A549 (cell line): ENCODE data around the gene PTGES3L.
"Not testable (repeated sequence)": the region's sequence is repeated elsewhere in the genome, so short reads cannot be mapped to it uniquely, and the experiment has no call there.

Experiments used
- JUNB ChIP-seq: fragments of >200 bp; sonication (Bioruptor Twin); formaldehyde crosslinking; IDR thresholded peaks from 2 replicates; pipeline ENCODE4 v1.6.1; 2016
- NFE2L2 ChIP-seq: fragments of 150-350 bp; conservative IDR thresholded peaks from 2 replicates; pipeline ENCODE4 v1.6.1; 2014; ENCODE audit warnings: low read length
- NR3C1 ChIP-seq: fragments of >200 bp; sonication (Bioruptor Twin); formaldehyde crosslinking; IDR thresholded peaks from 3 replicates; pipeline ENCODE4 v1.6.1; 2017
- POLR2A ChIP-seq: IDR thresholded peaks from 2 replicates; pipeline ENCODE4 v1.6.1; 2012; ENCODE audit warnings: mild to moderate bottlenecking, low read length
- RAD21 ChIP-seq, 2 experiments: fragments of >200 bp in 1 of 2; sonication (Bioruptor Twin) in 1 of 2; formaldehyde crosslinking in 1 of 2; IDR thresholded peaks in 1 of 2; conservative IDR thresholded peaks in 1 of 2; 2 replicates in 1 of 2; 3 replicates in 1 of 2; pipeline ENCODE4 v1.6.1; 2012 to 2018; ENCODE audit warnings: inconsistent platforms in 1 of 2
- RFX5 ChIP-seq: fragments of 450-650 bp; IDR thresholded peaks from 2 replicates; pipeline ENCODE4 v1.7.1; 2014; ENCODE audit warnings: antibody characterized with exemption, mild to moderate bottlenecking, moderate library complexity
- ZFP36 ChIP-seq: fragments of 450-650 bp; IDR thresholded peaks from 2 replicates; pipeline ENCODE4 v1.6.1; 2014; ENCODE audit warnings: borderline replicate concordance; ENCODE audit not compliant: partially characterized antibody
- TF ChIP-seq, protein P1 (sequence below): fragments of >200 bp; sonication (Bioruptor Twin); formaldehyde crosslinking; IDR thresholded peaks from 3 replicates; pipeline ENCODE4 v1.5.1; 2016
- TF ChIP-seq, protein P2 (sequence below): IDR thresholded peaks from 2 replicates; pipeline ENCODE4 v1.6.1; 2012
- TF ChIP-seq, protein P3 (sequence below): fragments of 150-350 bp; IDR thresholded peaks from 2 replicates; pipeline ENCODE4 v1.6.1; 2014; ENCODE audit warnings: low read depth, mild to moderate bottlenecking, low read length

DNA sequence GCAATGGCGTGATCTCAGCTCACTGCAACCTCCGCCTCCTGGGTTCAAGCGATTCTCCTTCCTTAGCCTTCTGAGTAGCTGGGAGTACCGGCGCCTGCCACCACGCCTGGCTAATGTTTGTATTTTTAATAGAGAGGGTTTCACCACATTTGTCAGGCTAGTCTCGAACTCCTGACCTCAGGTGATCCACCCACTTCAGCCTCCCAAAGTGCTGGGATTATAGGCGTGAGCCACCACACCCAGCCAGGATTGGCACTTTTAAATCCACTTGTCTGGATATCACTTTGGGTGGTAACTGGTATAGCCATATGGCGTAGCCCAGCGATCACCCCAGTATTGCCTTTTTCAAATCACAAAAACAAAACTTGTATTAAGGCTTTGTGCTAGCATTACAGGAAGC lies 14.0 kb upstream of the PTGES3L start:
- not testable (repeated sequence) for TF ChIP-seq POLR2A; ZFP36; RAD21 (conservative IDR thresholded peaks at IDR 0.05 in 1 of 2, IDR thresholded peaks at IDR 0.05 in 1 of 2); NR3C1; NFE2L2; JUNB; RFX5
- TF ChIP-seq, protein P1, sequence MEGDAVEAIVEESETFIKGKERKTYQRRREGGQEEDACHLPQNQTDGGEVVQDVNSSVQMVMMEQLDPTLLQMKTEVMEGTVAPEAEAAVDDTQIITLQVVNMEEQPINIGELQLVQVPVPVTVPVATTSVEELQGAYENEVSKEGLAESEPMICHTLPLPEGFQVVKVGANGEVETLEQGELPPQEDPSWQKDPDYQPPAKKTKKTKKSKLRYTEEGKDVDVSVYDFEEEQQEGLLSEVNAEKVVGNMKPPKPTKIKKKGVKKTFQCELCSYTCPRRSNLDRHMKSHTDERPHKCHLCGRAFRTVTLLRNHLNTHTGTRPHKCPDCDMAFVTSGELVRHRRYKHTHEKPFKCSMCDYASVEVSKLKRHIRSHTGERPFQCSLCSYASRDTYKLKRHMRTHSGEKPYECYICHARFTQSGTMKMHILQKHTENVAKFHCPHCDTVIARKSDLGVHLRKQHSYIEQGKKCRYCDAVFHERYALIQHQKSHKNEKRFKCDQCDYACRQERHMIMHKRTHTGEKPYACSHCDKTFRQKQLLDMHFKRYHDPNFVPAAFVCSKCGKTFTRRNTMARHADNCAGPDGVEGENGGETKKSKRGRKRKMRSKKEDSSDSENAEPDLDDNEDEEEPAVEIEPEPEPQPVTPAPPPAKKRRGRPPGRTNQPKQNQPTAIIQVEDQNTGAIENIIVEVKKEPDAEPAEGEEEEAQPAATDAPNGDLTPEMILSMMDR, result not testable (repeated sequence)
- TF ChIP-seq, protein P2, sequence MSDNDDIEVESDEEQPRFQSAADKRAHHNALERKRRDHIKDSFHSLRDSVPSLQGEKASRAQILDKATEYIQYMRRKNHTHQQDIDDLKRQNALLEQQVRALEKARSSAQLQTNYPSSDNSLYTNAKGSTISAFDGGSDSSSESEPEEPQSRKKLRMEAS, result not testable (repeated sequence)
- TF ChIP-seq, protein P3, sequence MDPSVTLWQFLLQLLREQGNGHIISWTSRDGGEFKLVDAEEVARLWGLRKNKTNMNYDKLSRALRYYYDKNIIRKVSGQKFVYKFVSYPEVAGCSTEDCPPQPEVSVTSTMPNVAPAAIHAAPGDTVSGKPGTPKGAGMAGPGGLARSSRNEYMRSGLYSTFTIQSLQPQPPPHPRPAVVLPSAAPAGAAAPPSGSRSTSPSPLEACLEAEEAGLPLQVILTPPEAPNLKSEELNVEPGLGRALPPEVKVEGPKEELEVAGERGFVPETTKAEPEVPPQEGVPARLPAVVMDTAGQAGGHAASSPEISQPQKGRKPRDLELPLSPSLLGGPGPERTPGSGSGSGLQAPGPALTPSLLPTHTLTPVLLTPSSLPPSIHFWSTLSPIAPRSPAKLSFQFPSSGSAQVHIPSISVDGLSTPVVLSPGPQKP, result not testable (repeated sequence)
